Fibroblast of the conjunctiva (primary cell): ENCODE measurements around the gene TSN.
"Not testable (repeated sequence)": the region's sequence is repeated elsewhere in the genome, so short reads cannot be mapped to it uniquely, and the experiment has no call there.

ENCODE experiments used
- DNase-seq: peaks from one replicate; pipeline ENCODE4 v3.0.0-alpha.2; 2010; ENCODE audit warnings: low read depth

Gene TSN

GRCh38 chr2:121801916-121802315 lies 46.5 kb downstream of the TSN start:
- DNase-seq, result no peak

- DNase-seq, result no peak
Observed at GRCh38 chr2:121803503-121803902, 48.1 kb downstream of the TSN start.

- no peak for DNase-seq
Observed at GRCh38 chr2:121804340-121804739, 48.9 kb downstream of the TSN start.

GRCh38 chr2:121804997-121805765 lies 49.7 kb downstream of the TSN start:
- no peak for DNase-seq

GRCh38 chr2:121805766-121806143 lies 50.3 kb downstream of the TSN start:
- DNase-seq, result no peak

- not testable (repeated sequence) for DNase-seq
Observed at GRCh38 chr2:121807771-121808170, 52.3 kb downstream of the TSN start.

GRCh38 chr2:121809607-121810006 lies 54.2 kb downstream of the TSN start:
- DNase-seq, result no peak

GRCh38 chr2:121810959-121811853 lies 55.8 kb downstream of the TSN start:
- peak; percentile 43 for DNase-seq

GRCh38 chr2:121813083-121813482 lies 57.6 kb downstream of the TSN start:
- DNase-seq, result not testable (repeated sequence)

GRCh38 chr2:121815216-121815615 lies 59.8 kb downstream of the TSN start:
- no peak for DNase-seq

- DNase-seq, result no peak
Observed at GRCh38 chr2:121816797-121817196, 61.3 kb downstream of the TSN start.

GRCh38 chr2:121817304-121817703 lies 61.9 kb downstream of the TSN start:
- DNase-seq, result not testable (repeated sequence)
